ENCODE data around the gene CDH13.

CDH13 gene

DNA sequence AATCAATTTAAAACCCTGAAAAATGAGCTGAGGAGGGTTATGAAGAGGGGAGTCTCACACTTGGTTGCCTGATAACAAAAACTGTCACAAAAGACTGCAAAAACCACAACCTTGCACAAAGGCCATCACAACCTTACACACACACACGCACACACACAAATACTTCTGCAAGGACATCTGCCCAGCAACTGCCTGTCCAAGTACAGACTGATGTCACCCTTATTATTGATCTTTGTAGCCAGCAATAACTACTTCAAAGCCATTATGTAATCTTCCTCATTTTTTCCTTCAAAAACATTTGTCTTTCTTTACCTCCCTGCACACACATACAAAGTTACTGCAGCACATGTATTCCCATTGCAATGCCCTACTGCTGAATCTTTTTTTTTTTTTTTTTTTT lies 927.8 kb downstream of the CDH13 start:
- Histone ChIP-seq H3K4me1 (ENCODE audit: control insufficient read depth, insufficient read depth, low read length) (no peaks in the 10 kb centered on the region), H3K4me3 (ENCODE audit: low read depth, low read length) (no peak overlapping the region), H3K9me3 (ENCODE audit: control insufficient read depth, insufficient read depth, low read depth, low read length) (no peaks in the 10 kb centered on the region), H3K27ac (ENCODE audit: extremely low read depth, low read depth, low read length) (no peak overlapping the region), H3K36me3 (ENCODE audit: control insufficient read depth in 2 of 2, insufficient read depth in 1 of 2, low read length in 2 of 2) (no peaks in the 10 kb centered on the region)
- TF ChIP-seq FEZF1 (tag by site-specific recombination; IDR thresholded peaks at IDR 0.05) (no peak), ZNF175 (tag by site-specific recombination; IDR thresholded peaks at IDR 0.05) (no peak), ZNF707 (tag by site-specific recombination; IDR thresholded peaks at IDR 0.05) (no peak), ZNF155 (tag by site-specific recombination; IDR thresholded peaks at IDR 0.05) (no peak), ZNF501 (tag by site-specific recombination; IDR thresholded peaks at IDR 0.05) (no peak), AEBP2 (tag by site-specific recombination; IDR thresholded peaks at IDR 0.05; ENCODE audit: borderline replicate concordance) (no peak), BCL6B (tag by site-specific recombination; IDR thresholded peaks at IDR 0.05) (no peak)
- POLR2A ChIA-PET: no interaction called here
- CTCF ChIA-PET: no interaction called here

DNA sequence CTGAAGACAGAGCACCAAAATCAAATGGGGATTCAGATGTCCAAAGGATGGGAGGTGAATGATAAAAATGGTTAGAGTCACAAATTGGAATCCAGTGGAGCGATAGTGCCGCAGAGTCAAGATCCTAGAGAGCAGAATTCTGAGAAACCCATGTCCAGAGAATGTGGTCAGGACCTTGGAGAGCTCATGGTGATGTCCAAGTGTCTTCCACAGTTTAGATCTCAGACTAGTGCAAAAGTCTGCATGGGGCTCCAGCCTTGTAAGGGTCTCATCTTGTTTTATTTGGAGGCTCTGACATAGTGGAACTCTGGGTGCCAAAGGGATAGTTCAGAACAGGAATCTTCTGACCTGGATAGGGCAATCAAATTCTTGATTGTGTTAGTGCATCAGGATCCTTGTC lies 935.1 kb downstream of the CDH13 start:
- H3K4me3 ChIP-seq (ENCODE audit: low read depth, low read length): no peak overlapping the region
- H3K9me3 ChIP-seq (ENCODE audit: control insufficient read depth, insufficient read depth, low read depth, low read length): no peaks in the 10 kb centered on the region
- TF ChIP-seq BCL6B (tag by site-specific recombination; IDR thresholded peaks at IDR 0.05): no peak
- TF ChIP-seq, protein P1, sequence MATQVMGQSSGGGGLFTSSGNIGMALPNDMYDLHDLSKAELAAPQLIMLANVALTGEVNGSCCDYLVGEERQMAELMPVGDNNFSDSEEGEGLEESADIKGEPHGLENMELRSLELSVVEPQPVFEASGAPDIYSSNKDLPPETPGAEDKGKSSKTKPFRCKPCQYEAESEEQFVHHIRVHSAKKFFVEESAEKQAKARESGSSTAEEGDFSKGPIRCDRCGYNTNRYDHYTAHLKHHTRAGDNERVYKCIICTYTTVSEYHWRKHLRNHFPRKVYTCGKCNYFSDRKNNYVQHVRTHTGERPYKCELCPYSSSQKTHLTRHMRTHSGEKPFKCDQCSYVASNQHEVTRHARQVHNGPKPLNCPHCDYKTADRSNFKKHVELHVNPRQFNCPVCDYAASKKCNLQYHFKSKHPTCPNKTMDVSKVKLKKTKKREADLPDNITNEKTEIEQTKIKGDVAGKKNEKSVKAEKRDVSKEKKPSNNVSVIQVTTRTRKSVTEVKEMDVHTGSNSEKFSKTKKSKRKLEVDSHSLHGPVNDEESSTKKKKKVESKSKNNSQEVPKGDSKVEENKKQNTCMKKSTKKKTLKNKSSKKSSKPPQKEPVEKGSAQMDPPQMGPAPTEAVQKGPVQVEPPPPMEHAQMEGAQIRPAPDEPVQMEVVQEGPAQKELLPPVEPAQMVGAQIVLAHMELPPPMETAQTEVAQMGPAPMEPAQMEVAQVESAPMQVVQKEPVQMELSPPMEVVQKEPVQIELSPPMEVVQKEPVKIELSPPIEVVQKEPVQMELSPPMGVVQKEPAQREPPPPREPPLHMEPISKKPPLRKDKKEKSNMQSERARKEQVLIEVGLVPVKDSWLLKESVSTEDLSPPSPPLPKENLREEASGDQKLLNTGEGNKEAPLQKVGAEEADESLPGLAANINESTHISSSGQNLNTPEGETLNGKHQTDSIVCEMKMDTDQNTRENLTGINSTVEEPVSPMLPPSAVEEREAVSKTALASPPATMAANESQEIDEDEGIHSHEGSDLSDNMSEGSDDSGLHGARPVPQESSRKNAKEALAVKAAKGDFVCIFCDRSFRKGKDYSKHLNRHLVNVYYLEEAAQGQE (tag by site-specific recombination; IDR thresholded peaks at IDR 0.05): peak; percentile 84
- no peaks in the 10 kb centered on the region for H3K4me1 ChIP-seq (ENCODE audit: control insufficient read depth, insufficient read depth, low read length)
- ChIA-PET POLR2A (no interaction called here), CTCF (no interaction called here)
- H3K36me3 ChIP-seq (ENCODE audit: control insufficient read depth in 2 of 2, insufficient read depth in 1 of 2, low read length in 2 of 2): no peaks in the 10 kb centered on the region
- H3K27ac ChIP-seq (ENCODE audit: extremely low read depth, low read depth, low read length): no peak overlapping the region

- ChIA-PET CTCF (no interaction called here), POLR2A (no interaction called here)
- Histone ChIP-seq H3K27ac (ENCODE audit: extremely low read depth, low read depth, low read length) (no peak overlapping the region), H3K4me1 (ENCODE audit: control insufficient read depth, insufficient read depth, low read length) (no peaks in the 10 kb centered on the region), H3K9me3 (ENCODE audit: control insufficient read depth, insufficient read depth, low read depth, low read length) (no peaks in the 10 kb centered on the region), H3K36me3 (ENCODE audit: control insufficient read depth in 2 of 2, insufficient read depth in 1 of 2, low read length in 2 of 2) (no peaks in the 10 kb centered on the region), H3K4me3 (ENCODE audit: low read depth, low read length) (no peak overlapping the region)
- TF ChIP-seq, protein P2, sequence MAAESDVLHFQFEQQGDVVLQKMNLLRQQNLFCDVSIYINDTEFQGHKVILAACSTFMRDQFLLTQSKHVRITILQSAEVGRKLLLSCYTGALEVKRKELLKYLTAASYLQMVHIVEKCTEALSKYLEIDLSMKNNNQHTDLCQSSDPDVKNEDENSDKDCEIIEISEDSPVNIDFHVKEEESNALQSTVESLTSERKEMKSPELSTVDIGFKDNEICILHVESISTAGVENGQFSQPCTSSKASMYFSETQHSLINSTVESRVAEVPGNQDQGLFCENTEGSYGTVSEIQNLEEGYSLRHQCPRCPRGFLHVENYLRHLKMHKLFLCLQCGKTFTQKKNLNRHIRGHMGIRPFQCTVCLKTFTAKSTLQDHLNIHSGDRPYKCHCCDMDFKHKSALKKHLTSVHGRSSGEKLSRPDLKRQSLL (tag by site-specific recombination; IDR thresholded peaks at IDR 0.05): no peak
- TF ChIP-seq ZNF664 (tag by site-specific recombination; IDR thresholded peaks at IDR 0.05) (no peak), ZNF514 (tag by site-specific recombination; IDR thresholded peaks at IDR 0.05) (no peak), ZNF239 (tag by site-specific recombination; IDR thresholded peaks at IDR 0.05) (no peak), ZNF423 (tag by site-specific recombination; IDR thresholded peaks at IDR 0.05) (no peak), ZNF223 (tag by site-specific recombination; IDR thresholded peaks at IDR 0.05) (no peak), SP7 (tag by site-specific recombination; IDR thresholded peaks at IDR 0.05) (no peak), ZNF211 (tag by site-specific recombination; IDR thresholded peaks at IDR 0.05; ENCODE audit: low read depth) (no peak), MEIS1 (CRISPR knock-in tag; IDR thresholded peaks at IDR 0.05; ENCODE audit: borderline replicate concordance) (no peak), ZNF10 (tag by site-specific recombination; IDR thresholded peaks at IDR 0.05) (no peak), TRIM28 (IDR thresholded peaks at IDR 0.05; ENCODE audit: borderline replicate concordance, low read length) (no peak), GFI1B (tag by site-specific recombination; IDR thresholded peaks at IDR 0.05) (no peak), ZNF138 (tag by site-specific recombination; IDR thresholded peaks at IDR 0.05; ENCODE audit: borderline replicate concordance) (no peak)
- TF ChIP-seq, protein P3, sequence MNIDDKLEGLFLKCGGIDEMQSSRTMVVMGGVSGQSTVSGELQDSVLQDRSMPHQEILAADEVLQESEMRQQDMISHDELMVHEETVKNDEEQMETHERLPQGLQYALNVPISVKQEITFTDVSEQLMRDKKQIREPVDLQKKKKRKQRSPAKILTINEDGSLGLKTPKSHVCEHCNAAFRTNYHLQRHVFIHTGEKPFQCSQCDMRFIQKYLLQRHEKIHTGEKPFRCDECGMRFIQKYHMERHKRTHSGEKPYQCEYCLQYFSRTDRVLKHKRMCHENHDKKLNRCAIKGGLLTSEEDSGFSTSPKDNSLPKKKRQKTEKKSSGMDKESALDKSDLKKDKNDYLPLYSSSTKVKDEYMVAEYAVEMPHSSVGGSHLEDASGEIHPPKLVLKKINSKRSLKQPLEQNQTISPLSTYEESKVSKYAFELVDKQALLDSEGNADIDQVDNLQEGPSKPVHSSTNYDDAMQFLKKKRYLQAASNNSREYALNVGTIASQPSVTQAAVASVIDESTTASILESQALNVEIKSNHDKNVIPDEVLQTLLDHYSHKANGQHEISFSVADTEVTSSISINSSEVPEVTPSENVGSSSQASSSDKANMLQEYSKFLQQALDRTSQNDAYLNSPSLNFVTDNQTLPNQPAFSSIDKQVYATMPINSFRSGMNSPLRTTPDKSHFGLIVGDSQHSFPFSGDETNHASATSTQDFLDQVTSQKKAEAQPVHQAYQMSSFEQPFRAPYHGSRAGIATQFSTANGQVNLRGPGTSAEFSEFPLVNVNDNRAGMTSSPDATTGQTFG (tag by site-specific recombination; IDR thresholded peaks at IDR 0.05; ENCODE audit: borderline replicate concordance): no peak
Observed at GRCh38 chr16:83568345-83568744, 941.6 kb downstream of the CDH13 start.

All from HEK293 (cell line).